HepG2 (cell line): ENCODE measurements around the gene DHX16.

ENCODE experiments used
- AKAP8 ChIP-seq: sonication (generic); formaldehyde crosslinking; IDR thresholded peaks from 2 replicates; pipeline ENCODE4 v1.5.1; 2020; ENCODE audit warnings: mild to moderate bottlenecking, missing genetic modification reagents
- BCL6 ChIP-seq: IDR thresholded peaks from 2 replicates; pipeline ENCODE4 v1.6.1; 2016; ENCODE audit warnings: missing genetic modification reagents, missing compliant biosample characterization
- BRCA1 ChIP-seq: sonication (generic); formaldehyde crosslinking; IDR thresholded peaks from 2 replicates; pipeline ENCODE4 v1.4.0; 2020; ENCODE audit warnings: missing genetic modification reagents
- CTCF ChIP-seq: sonication (generic); formaldehyde crosslinking; IDR thresholded peaks from 2 replicates; pipeline ENCODE4 v1.5.0; 2020; ENCODE audit warnings: mild to moderate bottlenecking, missing genetic modification reagents, moderate library complexity
- ESRRA ChIP-seq: sonication (generic); formaldehyde crosslinking; IDR thresholded peaks from 2 replicates; pipeline ENCODE4 v1.5.1; 2020; ENCODE audit warnings: mild to moderate bottlenecking, low read depth, missing genetic modification reagents
- HIC2 ChIP-seq: sonication (generic); formaldehyde crosslinking; IDR thresholded peaks from 2 replicates; pipeline ENCODE4 v1.9.0; 2022; ENCODE audit warnings: low read depth, missing genetic modification reagents
- HIVEP1 ChIP-seq: sonication (generic); formaldehyde crosslinking; IDR thresholded peaks from 2 replicates; pipeline ENCODE4 v1.4.0; 2020; ENCODE audit warnings: mild to moderate bottlenecking, missing genetic modification reagents
- JUND ChIP-seq: sonication (generic); formaldehyde crosslinking; IDR thresholded peaks from 2 replicates; pipeline ENCODE4 v1.8.0; 2022; ENCODE audit warnings: mild to moderate bottlenecking, missing genetic modification reagents
- USF2 ChIP-seq, 2 experiments: sonication (generic) in 1 of 2; formaldehyde crosslinking in 1 of 2; IDR thresholded peaks; 2 replicates each; pipeline versions ENCODE4 v1.5.1 to v1.6.1; 2011 to 2020; ENCODE audit warnings: borderline replicate concordance in 1 of 2, low read depth in 1 of 2, low read length in 1 of 2, mild to moderate bottlenecking in 1 of 2, missing genetic modification reagents in 1 of 2, moderate library complexity in 1 of 2
- ZNF362 ChIP-seq: sonication (generic); formaldehyde crosslinking; IDR thresholded peaks from 2 replicates; pipeline ENCODE4 v1.4.0; 2020; ENCODE audit warnings: missing genetic modification reagents, mild to moderate bottlenecking, borderline replicate concordance
- ZNF841 ChIP-seq: sonication (generic); formaldehyde crosslinking; IDR thresholded peaks from 2 replicates; pipeline ENCODE4 v1.8.1; 2023; ENCODE audit warnings: missing genetic modification reagents, borderline replicate concordance
- TF ChIP-seq, protein P1 (sequence below): sonication (generic); formaldehyde crosslinking; conservative IDR thresholded peaks from 2 replicates; pipeline ENCODE4 v1.4.0; 2020; ENCODE audit warnings: missing genetic modification reagents

- TF ChIP-seq BRCA1 (CRISPR knock-in tag) = no peak
- TF ChIP-seq ZNF841 = no peak
- TF ChIP-seq BCL6 (CRISPR knock-in tag) = no peak
- no peak for TF ChIP-seq ZNF362
- TF ChIP-seq AKAP8 (CRISPR knock-in tag) = no peak
- TF ChIP-seq HIVEP1 = no peak
- no peak for TF ChIP-seq USF2 (IDR thresholded peaks at IDR 0.05; ENCODE audit: low read depth, low read length)
- TF ChIP-seq USF2 (CRISPR knock-in tag; IDR thresholded peaks at IDR 0.05; ENCODE audit: borderline replicate concordance) = no peak
- no peak for TF ChIP-seq CTCF
- no peak for TF ChIP-seq HIC2 (CRISPR knock-in tag)
- TF ChIP-seq ESRRA (CRISPR knock-in tag) = no peak
- TF ChIP-seq JUND (CRISPR knock-in tag) = no peak
- TF ChIP-seq, protein P1, sequence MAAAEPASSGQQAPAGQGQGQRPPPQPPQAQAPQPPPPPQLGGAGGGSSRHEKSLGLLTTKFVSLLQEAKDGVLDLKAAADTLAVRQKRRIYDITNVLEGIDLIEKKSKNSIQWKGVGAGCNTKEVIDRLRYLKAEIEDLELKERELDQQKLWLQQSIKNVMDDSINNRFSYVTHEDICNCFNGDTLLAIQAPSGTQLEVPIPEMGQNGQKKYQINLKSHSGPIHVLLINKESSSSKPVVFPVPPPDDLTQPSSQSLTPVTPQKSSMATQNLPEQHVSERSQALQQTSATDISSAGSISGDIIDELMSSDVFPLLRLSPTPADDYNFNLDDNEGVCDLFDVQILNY (CRISPR knock-in tag) = no peak
Observed at GRCh38 chr6:30645989-30646388, 26.8 kb downstream of the DHX16 start.
